Liver (tissue), 9 donors: ENCODE data around the gene MAMDC4. TPM values are rescaled to one million over a fixed set of nuclear protein-coding genes. Genes with fewer than 3 reads are reported as not detected.

Source experiments
- DNase-seq: peaks from one replicate; pipeline ENCODE4 v3.0.0-alpha.2; 2017; ENCODE audit warnings: low spot score
- H3K27ac ChIP-seq, 2 donors: one replicate each; pipeline ENCODE4 v1.7.0; 2013; ENCODE audit warnings: inconsistent platforms in 2 of 2, low read length in 2 of 2, control low read depth in 1 of 2, low read depth in 1 of 2, mild to moderate bottlenecking in 1 of 2
- H3K27me3 ChIP-seq, 4 donors: one replicate each; pipeline versions ENCODE4 v1.6.1 to v1.7.0; 2013; ENCODE audit warnings: low read length in 3 of 4, inconsistent platforms in 1 of 4, mild to moderate bottlenecking in 1 of 4, moderate library complexity in 1 of 4; ENCODE audit not compliant: control insufficient read depth in 4 of 4, insufficient read depth in 4 of 4
- H3K36me3 ChIP-seq, 4 donors: one replicate each; pipeline versions ENCODE4 v1.6.1 to v1.7.0; 2013; ENCODE audit warnings: low read length in 3 of 4, mild to moderate bottlenecking in 3 of 4, low read depth in 1 of 4, moderate library complexity in 1 of 4; ENCODE audit not compliant: control insufficient read depth in 4 of 4, insufficient read depth in 3 of 4
- H3K4me1 ChIP-seq, 4 donors: one replicate each; pipeline versions ENCODE4 v1.6.1 to v1.7.0; 2013; ENCODE audit warnings: low read length in 3 of 4, mild to moderate bottlenecking in 3 of 4, moderate library complexity in 1 of 4; ENCODE audit not compliant: control insufficient read depth in 4 of 4, insufficient read depth in 4 of 4
- H3K4me3 ChIP-seq, 3 donors: one replicate each; pipeline versions ENCODE4 v1.6.1 to v1.7.0; 2013; ENCODE audit warnings: low read length in 3 of 3, control low read depth in 1 of 3, low read depth in 1 of 3, mild to moderate bottlenecking in 1 of 3
- H3K9ac ChIP-seq, 2 donors: one replicate each; pipeline ENCODE4 v1.7.0; 2013; ENCODE audit warnings: low read length in 2 of 2, mild to moderate bottlenecking in 2 of 2, moderate library complexity in 2 of 2, control low read depth in 1 of 2, low read depth in 1 of 2
- H3K9me3 ChIP-seq, 4 donors: one replicate each; pipeline versions ENCODE4 v1.6.1 to v1.7.0; 2013; ENCODE audit warnings: low read length in 3 of 4; ENCODE audit not compliant: control insufficient read depth in 4 of 4
- EGR1 ChIP-seq, 2 donors: IDR thresholded peaks; 2 replicates each; pipeline ENCODE4 v1.6.1; 2016 to 2018; ENCODE audit warnings: antibody characterized with exemption in 2 of 2, low read depth in 2 of 2
- FOXA1 ChIP-seq: IDR thresholded peaks from 2 replicates; pipeline ENCODE4 v1.6.1; 2016; ENCODE audit warnings: antibody characterized with exemption
- FOXA2 ChIP-seq: IDR thresholded peaks from 2 replicates; pipeline ENCODE4 v1.6.1; 2016; ENCODE audit warnings: antibody characterized with exemption
- GABPA ChIP-seq, 2 donors: IDR thresholded peaks in 1 of 2; conservative IDR thresholded peaks in 1 of 2; 2 replicates each; pipeline ENCODE4 v1.6.1; 2016; ENCODE audit warnings: antibody characterized with exemption in 2 of 2, mild to moderate bottlenecking in 1 of 2, moderate library complexity in 1 of 2
- HNF4A ChIP-seq, 2 donors: conservative IDR thresholded peaks; 2 replicates each; pipeline ENCODE4 v1.6.1; 2016; ENCODE audit warnings: antibody characterized with exemption in 2 of 2, mild to moderate bottlenecking in 2 of 2
- HNF4G ChIP-seq: IDR thresholded peaks from 2 replicates; pipeline ENCODE4 v1.6.1; 2016; ENCODE audit warnings: antibody characterized with exemption
- JUND ChIP-seq, 2 donors: IDR thresholded peaks; 2 replicates each; pipeline ENCODE4 v1.6.1; 2016; ENCODE audit warnings: antibody characterized with exemption in 2 of 2
- NR2F2 ChIP-seq: IDR thresholded peaks from 2 replicates; pipeline ENCODE4 v1.6.1; 2016; ENCODE audit warnings: antibody characterized with exemption
- RAD21 ChIP-seq, 2 donors: IDR thresholded peaks; 2 replicates each; pipeline ENCODE4 v1.6.1; 2016; ENCODE audit warnings: antibody characterized with exemption in 2 of 2, mild to moderate bottlenecking in 2 of 2
- RXRA ChIP-seq, 2 donors: IDR thresholded peaks; 2 replicates each; pipeline ENCODE4 v1.6.1; 2017 to 2018; ENCODE audit warnings: antibody characterized with exemption in 2 of 2, mild to moderate bottlenecking in 1 of 2
- SP1 ChIP-seq: IDR thresholded peaks from 2 replicates; pipeline ENCODE4 v1.6.1; 2018; ENCODE audit warnings: antibody characterized with exemption, mild to moderate bottlenecking
- TAF1 ChIP-seq: conservative IDR thresholded peaks from 2 replicates; pipeline ENCODE4 v1.6.1; 2016; ENCODE audit warnings: antibody characterized with exemption, mild to moderate bottlenecking
- YY1 ChIP-seq: IDR thresholded peaks from 2 replicates; pipeline ENCODE4 v1.6.1; 2016; ENCODE audit warnings: antibody characterized with exemption, mild to moderate bottlenecking
- WGBS: extraction: QIAGEN DNeasy Blood & Tissue Kit; methylation state at CpG from one replicate; pipeline ENCODE4 v1.1.7; 2013; 5-methylcytosine and 5-hydroxymethylcytosine counted together
- polyA plus RNA-seq, 2 donors: library from polyadenylated mRNA; stranded (reverse) in 1 of 2; unstranded in 1 of 2; fragments of 200-250 nt in 1 of 2; fragments of >200 nt in 1 of 2; fragmentation: Nextera tagmentation in 1 of 2; extraction: Ambion mirVana in 1 of 2; gene quantifications; one replicate each; pipeline versions ENCODE4 v1.2.1 to v1.2.3, GENCODE V29; 2013 to 2015
- total RNA-seq, 2 donors: library from RNA; depleted of rRNA; stranded (reverse); fragments of >200 nt; gene quantifications; one replicate each; pipeline ENCODE4 v1.2.3, GENCODE V29; 2014
- TF ChIP-seq, protein P1 (sequence below): fragments of 150-350 bp; IDR thresholded peaks from 2 replicates; pipeline ENCODE4 v1.5.1; 2017; ENCODE audit warnings: improper control_type of control experiment, low read depth, low read length; ENCODE audit not compliant: missing input control
- TF ChIP-seq, protein P2 (sequence below): IDR thresholded peaks from 2 replicates; pipeline ENCODE4 v1.6.1; 2016; ENCODE audit warnings: antibody characterized with exemption, mild to moderate bottlenecking
- TF ChIP-seq, protein P3 (sequence below): IDR thresholded peaks from 2 replicates; pipeline ENCODE4 v1.6.1; 2016; ENCODE audit warnings: antibody characterized with exemption
- TF ChIP-seq, protein P4 (sequence below): IDR thresholded peaks from 2 replicates; pipeline ENCODE4 v1.6.1; 2016; ENCODE audit warnings: antibody characterized with exemption
- TF ChIP-seq, protein P5 (sequence below): IDR thresholded peaks from 2 replicates; pipeline ENCODE4 v1.6.1; 2016; ENCODE audit warnings: antibody characterized with exemption
- donor health status: healthy.
- donor health status: healthy.
- donor health status: healthy.
- donor health status: healthy.
- donor health status: healthy.

MAMDC4 gene
- total and polyA plus RNA-seq, 4 donors, result 2.4 to 8.1 (median 3.9) TPM

DNA sequence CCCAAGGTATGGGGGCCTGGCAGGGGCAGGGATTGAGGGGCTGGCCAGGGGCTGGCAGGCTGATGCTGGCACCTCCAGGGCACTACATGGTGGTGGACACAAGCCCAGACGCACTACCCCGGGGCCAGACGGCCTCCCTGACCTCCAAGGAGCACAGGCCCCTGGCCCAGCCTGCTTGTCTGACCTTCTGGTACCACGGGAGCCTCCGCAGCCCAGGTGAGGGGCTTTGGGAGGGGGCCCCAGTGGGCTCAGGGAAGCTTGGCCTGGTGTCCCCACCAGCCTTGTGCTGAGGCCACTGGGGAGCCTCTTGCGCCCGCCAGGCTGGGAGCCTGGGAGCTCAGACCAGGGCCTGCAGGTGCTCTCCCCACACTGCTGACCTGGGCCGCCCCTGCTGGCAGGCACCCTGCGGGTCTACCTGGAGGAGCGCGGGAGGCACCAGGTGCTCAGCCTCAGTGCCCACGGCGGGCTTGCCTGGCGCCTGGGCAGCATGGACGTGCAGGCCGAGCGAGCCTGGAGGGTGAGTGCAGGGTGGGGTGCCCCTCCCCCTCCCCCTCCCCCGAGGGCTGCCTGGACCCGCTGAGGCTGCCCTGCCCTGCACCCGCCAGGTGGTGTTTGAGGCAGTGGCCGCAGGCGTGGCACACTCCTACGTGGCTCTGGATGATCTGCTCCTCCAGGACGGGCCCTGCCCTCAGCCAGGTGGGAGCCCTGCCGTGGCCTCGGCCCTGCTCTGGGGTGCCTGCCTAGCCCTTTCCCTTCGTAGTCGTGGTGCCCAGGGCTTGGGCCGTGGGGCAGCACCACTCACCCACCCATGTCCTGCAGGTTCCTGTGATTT is 5.7 kb downstream of the MAMDC4 start:
- Histone ChIP-seq H3K27me3 (no peaks in the 10 kb centered on the region), H3K4me1 (peaks cover 22 to 64% (median 39%) of the 10 kb centered on the region in 4 donors), H3K9ac (no peak overlapping the region), H3K27ac (peak overlapping the region in 1 of 2 donors; percentile 19), H3K36me3 (peaks cover 9 to 15% (median 10%) of the 10 kb centered on the region in 4 donors), H3K4me3 (no peak overlapping the region), H3K9me3 (no peaks in the 10 kb centered on the region)
- 81% methylated on average over 29 of the region's 29 CpGs for WGBS
- TF ChIP-seq NR2F2 (no peak), HNF4G (no peak), HNF4A (conservative IDR thresholded peaks at IDR 0.05) (no peak), TAF1 (no peak), EGR1 (IDR thresholded peaks at IDR 0.05; ENCODE audit: low read depth in 2 of 2) (no peak), FOXA1 (no peak), GABPA (IDR thresholded peaks at IDR 0.05 in 1 of 2, conservative IDR thresholded peaks at IDR 0.05 in 1 of 2) (no peak), RAD21 (IDR thresholded peaks at IDR 0.05) (no peak), FOXA2 (no peak), JUND (IDR thresholded peaks at IDR 0.05) (no peak), YY1 (no peak), RXRA (IDR thresholded peaks at IDR 0.05) (no peak), SP1 (no peak)
- TF ChIP-seq, protein P1, sequence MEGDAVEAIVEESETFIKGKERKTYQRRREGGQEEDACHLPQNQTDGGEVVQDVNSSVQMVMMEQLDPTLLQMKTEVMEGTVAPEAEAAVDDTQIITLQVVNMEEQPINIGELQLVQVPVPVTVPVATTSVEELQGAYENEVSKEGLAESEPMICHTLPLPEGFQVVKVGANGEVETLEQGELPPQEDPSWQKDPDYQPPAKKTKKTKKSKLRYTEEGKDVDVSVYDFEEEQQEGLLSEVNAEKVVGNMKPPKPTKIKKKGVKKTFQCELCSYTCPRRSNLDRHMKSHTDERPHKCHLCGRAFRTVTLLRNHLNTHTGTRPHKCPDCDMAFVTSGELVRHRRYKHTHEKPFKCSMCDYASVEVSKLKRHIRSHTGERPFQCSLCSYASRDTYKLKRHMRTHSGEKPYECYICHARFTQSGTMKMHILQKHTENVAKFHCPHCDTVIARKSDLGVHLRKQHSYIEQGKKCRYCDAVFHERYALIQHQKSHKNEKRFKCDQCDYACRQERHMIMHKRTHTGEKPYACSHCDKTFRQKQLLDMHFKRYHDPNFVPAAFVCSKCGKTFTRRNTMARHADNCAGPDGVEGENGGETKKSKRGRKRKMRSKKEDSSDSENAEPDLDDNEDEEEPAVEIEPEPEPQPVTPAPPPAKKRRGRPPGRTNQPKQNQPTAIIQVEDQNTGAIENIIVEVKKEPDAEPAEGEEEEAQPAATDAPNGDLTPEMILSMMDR, result no peak
- TF ChIP-seq, protein P2, sequence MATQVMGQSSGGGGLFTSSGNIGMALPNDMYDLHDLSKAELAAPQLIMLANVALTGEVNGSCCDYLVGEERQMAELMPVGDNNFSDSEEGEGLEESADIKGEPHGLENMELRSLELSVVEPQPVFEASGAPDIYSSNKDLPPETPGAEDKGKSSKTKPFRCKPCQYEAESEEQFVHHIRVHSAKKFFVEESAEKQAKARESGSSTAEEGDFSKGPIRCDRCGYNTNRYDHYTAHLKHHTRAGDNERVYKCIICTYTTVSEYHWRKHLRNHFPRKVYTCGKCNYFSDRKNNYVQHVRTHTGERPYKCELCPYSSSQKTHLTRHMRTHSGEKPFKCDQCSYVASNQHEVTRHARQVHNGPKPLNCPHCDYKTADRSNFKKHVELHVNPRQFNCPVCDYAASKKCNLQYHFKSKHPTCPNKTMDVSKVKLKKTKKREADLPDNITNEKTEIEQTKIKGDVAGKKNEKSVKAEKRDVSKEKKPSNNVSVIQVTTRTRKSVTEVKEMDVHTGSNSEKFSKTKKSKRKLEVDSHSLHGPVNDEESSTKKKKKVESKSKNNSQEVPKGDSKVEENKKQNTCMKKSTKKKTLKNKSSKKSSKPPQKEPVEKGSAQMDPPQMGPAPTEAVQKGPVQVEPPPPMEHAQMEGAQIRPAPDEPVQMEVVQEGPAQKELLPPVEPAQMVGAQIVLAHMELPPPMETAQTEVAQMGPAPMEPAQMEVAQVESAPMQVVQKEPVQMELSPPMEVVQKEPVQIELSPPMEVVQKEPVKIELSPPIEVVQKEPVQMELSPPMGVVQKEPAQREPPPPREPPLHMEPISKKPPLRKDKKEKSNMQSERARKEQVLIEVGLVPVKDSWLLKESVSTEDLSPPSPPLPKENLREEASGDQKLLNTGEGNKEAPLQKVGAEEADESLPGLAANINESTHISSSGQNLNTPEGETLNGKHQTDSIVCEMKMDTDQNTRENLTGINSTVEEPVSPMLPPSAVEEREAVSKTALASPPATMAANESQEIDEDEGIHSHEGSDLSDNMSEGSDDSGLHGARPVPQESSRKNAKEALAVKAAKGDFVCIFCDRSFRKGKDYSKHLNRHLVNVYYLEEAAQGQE, result no peak
- TF ChIP-seq, protein P3, sequence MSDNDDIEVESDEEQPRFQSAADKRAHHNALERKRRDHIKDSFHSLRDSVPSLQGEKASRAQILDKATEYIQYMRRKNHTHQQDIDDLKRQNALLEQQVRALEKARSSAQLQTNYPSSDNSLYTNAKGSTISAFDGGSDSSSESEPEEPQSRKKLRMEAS, result no peak
- TF ChIP-seq, protein P4, sequence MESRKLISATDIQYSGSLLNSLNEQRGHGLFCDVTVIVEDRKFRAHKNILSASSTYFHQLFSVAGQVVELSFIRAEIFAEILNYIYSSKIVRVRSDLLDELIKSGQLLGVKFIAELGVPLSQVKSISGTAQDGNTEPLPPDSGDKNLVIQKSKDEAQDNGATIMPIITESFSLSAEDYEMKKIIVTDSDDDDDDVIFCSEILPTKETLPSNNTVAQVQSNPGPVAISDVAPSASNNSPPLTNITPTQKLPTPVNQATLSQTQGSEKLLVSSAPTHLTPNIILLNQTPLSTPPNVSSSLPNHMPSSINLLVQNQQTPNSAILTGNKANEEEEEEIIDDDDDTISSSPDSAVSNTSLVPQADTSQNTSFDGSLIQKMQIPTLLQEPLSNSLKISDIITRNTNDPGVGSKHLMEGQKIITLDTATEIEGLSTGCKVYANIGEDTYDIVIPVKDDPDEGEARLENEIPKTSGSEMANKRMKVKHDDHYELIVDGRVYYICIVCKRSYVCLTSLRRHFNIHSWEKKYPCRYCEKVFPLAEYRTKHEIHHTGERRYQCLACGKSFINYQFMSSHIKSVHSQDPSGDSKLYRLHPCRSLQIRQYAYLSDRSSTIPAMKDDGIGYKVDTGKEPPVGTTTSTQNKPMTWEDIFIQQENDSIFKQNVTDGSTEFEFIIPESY, result no peak
- TF ChIP-seq, protein P5, sequence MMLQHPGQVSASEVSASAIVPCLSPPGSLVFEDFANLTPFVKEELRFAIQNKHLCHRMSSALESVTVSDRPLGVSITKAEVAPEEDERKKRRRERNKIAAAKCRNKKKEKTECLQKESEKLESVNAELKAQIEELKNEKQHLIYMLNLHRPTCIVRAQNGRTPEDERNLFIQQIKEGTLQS, result no peak
- no peak for DNase-seq
